Type B pancreatic cell (in vitro differentiated cells): ENCODE data around the gene C1orf232. TPM values are rescaled to one million over a fixed set of nuclear protein-coding genes. Genes with fewer than 3 reads are reported as not detected.

Source experiments
- DNase-seq: peaks from one replicate; pipeline ENCODE4 v3.0.0; 2021; ENCODE audit warnings: mixed read lengths; ENCODE audit not compliant: unreplicated experiment; ENCODE audit errors: extremely low spot score
- H3K27ac Mint-ChIP-seq: 2 replicates; pipeline ENCODE4 v1.8.0; 2021; ENCODE audit warnings: mild to moderate bottlenecking, mixed read lengths
- H3K27me3 Mint-ChIP-seq: 2 replicates; pipeline ENCODE4 v1.8.0; 2021; ENCODE audit warnings: mixed read lengths
- H3K36me3 Mint-ChIP-seq: 2 replicates; pipeline ENCODE4 v1.8.0; 2021; ENCODE audit warnings: mixed read lengths
- H3K4me1 Mint-ChIP-seq: one replicate; pipeline ENCODE4 v1.8.0; 2021; ENCODE audit warnings: mixed read lengths; ENCODE audit not compliant: unreplicated experiment
- H3K4me3 Mint-ChIP-seq: 2 replicates; pipeline ENCODE4 v1.8.0; 2021; ENCODE audit warnings: mild to moderate bottlenecking, mixed read lengths
- H3K9me3 Mint-ChIP-seq: 2 replicates; pipeline ENCODE4 v1.8.0; 2021; ENCODE audit warnings: mixed read lengths
- CTCF ChIP-seq: fragments of 200-600 bp; sonication (generic); conservative IDR thresholded peaks from 2 replicates; pipeline ENCODE4 v1.5.0; 2021; ENCODE audit warnings: antibody characterized with exemption, mild to moderate bottlenecking
- total RNA-seq: library from RNA; stranded (reverse); gene quantifications from 2 replicates; pipeline ENCODE4 v1.2.1, GENCODE V29; 2021; ENCODE audit warnings: low replicate concordance

The C1orf232 gene
- total RNA-seq, 1 donor from 2014 or later: 1.0 TPM

- H3K27me3 Mint-ChIP-seq: no peaks in the 10 kb centered on the region
Observed at GRCh38 chr1:26129778-26130177, 39.0 kb downstream of the C1orf232 start.

GRCh38 chr1:26127235-26128163, 41.3 kb downstream of the C1orf232 start:
- H3K4me1 Mint-ChIP-seq: peaks cover 22% of the 10 kb centered on the region
- no peaks in the 10 kb centered on the region for H3K9me3 Mint-ChIP-seq
- peaks cover 4% of the 10 kb centered on the region for H3K36me3 Mint-ChIP-seq
- peak overlapping the region; percentile 26 for H3K4me3 Mint-ChIP-seq
- H3K27ac Mint-ChIP-seq: peak overlapping the region; percentile 96
- no peaks in the 10 kb centered on the region for H3K27me3 Mint-ChIP-seq
- no peak for DNase-seq
- no peak for TF ChIP-seq CTCF

More at GRCh38 chr1:26129778-26130177, 39.0 kb downstream of the C1orf232 start:
- Mint-ChIP-seq H3K36me3 (no peaks in the 10 kb centered on the region), H3K4me3 (no peak overlapping the region), H3K27ac (no peak overlapping the region), H3K9me3 (no peaks in the 10 kb centered on the region), H3K4me1 (peaks cover 22% of the 10 kb centered on the region)
- no peak for DNase-seq
- TF ChIP-seq CTCF: no peak

GRCh38 chr1:26126321-26127084, 42.3 kb downstream of the C1orf232 start:
- peaks cover 26% of the 10 kb centered on the region for H3K4me1 Mint-ChIP-seq
- DNase-seq: no peak
- H3K27me3 Mint-ChIP-seq: no peaks in the 10 kb centered on the region
- H3K27ac Mint-ChIP-seq: peak overlapping the region; percentile 96
- H3K4me3 Mint-ChIP-seq: peak overlapping the region; percentile 57
- peaks cover 4% of the 10 kb centered on the region for H3K36me3 Mint-ChIP-seq
- H3K9me3 Mint-ChIP-seq: no peaks in the 10 kb centered on the region
- no peak for TF ChIP-seq CTCF

GRCh38 chr1:26125946-26126320, 42.8 kb downstream of the C1orf232 start:
- H3K27me3 Mint-ChIP-seq: no peaks in the 10 kb centered on the region
- no peaks in the 10 kb centered on the region for H3K9me3 Mint-ChIP-seq
- no peak for TF ChIP-seq CTCF
- peaks cover 26% of the 10 kb centered on the region for H3K4me1 Mint-ChIP-seq
- H3K36me3 Mint-ChIP-seq: peaks cover 4% of the 10 kb centered on the region
- peak overlapping the region; percentile 57 for H3K4me3 Mint-ChIP-seq
- DNase-seq: no peak
- H3K27ac Mint-ChIP-seq: peak overlapping the region; percentile 96

- H3K27ac Mint-ChIP-seq: peak overlapping the region; percentile 96
- peaks cover 4% of the 10 kb centered on the region for H3K36me3 Mint-ChIP-seq
- no peak overlapping the region for H3K4me3 Mint-ChIP-seq
- TF ChIP-seq CTCF: no peak
- DNase-seq: no peak
- H3K27me3 Mint-ChIP-seq: no peaks in the 10 kb centered on the region
- H3K9me3 Mint-ChIP-seq: no peaks in the 10 kb centered on the region
- peaks cover 26% of the 10 kb centered on the region for H3K4me1 Mint-ChIP-seq
Observed at GRCh38 chr1:26125382-26125781, 43.4 kb downstream of the C1orf232 start.
